Astrocyte (in vitro differentiated cells and primary cell): Measurements from ENCODE around the gene TSR3. TPM values are rescaled to one million over a fixed set of nuclear protein-coding genes. Genes with fewer than 3 reads are reported as not detected.

ENCODE experiments used
- DNase-seq: peaks from one replicate; pipeline ENCODE4 v3.0.0-alpha.2; 2010; ENCODE audit warnings: low read depth
- FAIRE-seq: peaks from 2 replicates; lab custom pipeline; 2011; peaks lifted over from hg19 to GRCh38; lab: Jason Lieb, UNC
- H2AFZ ChIP-seq: 2 replicates; pipeline ENCODE4 v1.6.0; 2012; ENCODE audit warnings: low read depth, low read length, inconsistent platforms
- H3K27ac ChIP-seq: 2 replicates; pipeline ENCODE4 v1.5.1; 2011; ENCODE audit warnings: low read depth, low read length, inconsistent platforms
- H3K27me3 ChIP-seq: 2 replicates; pipeline ENCODE4 v1.6.0; 2011; ENCODE audit warnings: low read length, inconsistent platforms; ENCODE audit not compliant: insufficient read depth
- H3K36me3 ChIP-seq: 2 replicates; pipeline ENCODE4 v1.5.1; 2011; ENCODE audit warnings: low read length, inconsistent platforms; ENCODE audit not compliant: insufficient read depth
- H3K4me1 ChIP-seq: 2 replicates; pipeline ENCODE4 v1.5.1; 2011; ENCODE audit warnings: low read length, inconsistent platforms; ENCODE audit not compliant: insufficient read depth
- H3K4me2 ChIP-seq: 2 replicates; pipeline ENCODE4 v1.6.0; 2012; ENCODE audit warnings: low read length, inconsistent platforms
- H3K4me3 ChIP-seq: 2 replicates; pipeline ENCODE4 v1.5.1; 2011; ENCODE audit warnings: low read depth, mild to moderate bottlenecking, low read length, inconsistent platforms; ENCODE audit not compliant: insufficient read depth
- H3K79me2 ChIP-seq: 2 replicates; pipeline ENCODE4 v1.6.0; 2012; ENCODE audit warnings: mild to moderate bottlenecking, low read length, inconsistent platforms; ENCODE audit not compliant: insufficient read depth
- H3K9ac ChIP-seq: 2 replicates; pipeline ENCODE4 v1.6.0; 2012; ENCODE audit warnings: mild to moderate bottlenecking, low read length, inconsistent platforms
- H3K9me3 ChIP-seq: 2 replicates; pipeline ENCODE4 v1.5.1; 2012; ENCODE audit warnings: low read depth, mild to moderate bottlenecking, low read length, inconsistent platforms; ENCODE audit not compliant: insufficient read depth
- H4K20me1 ChIP-seq: 2 replicates; pipeline ENCODE4 v1.6.0; 2012; ENCODE audit warnings: low read length, inconsistent platforms; ENCODE audit not compliant: insufficient read depth
- H3K27ac Mint-ChIP-seq: one replicate; pipeline ENCODE4 v1.8.0; 2021; ENCODE audit warnings: mild to moderate bottlenecking, mixed read lengths; ENCODE audit not compliant: unreplicated experiment
- H3K27me3 Mint-ChIP-seq: one replicate; pipeline ENCODE4 v1.8.0; 2021; ENCODE audit warnings: low read depth, mixed read lengths; ENCODE audit not compliant: unreplicated experiment
- H3K36me3 Mint-ChIP-seq: one replicate; pipeline ENCODE4 v1.8.0; 2021; ENCODE audit warnings: low read depth, mixed read lengths; ENCODE audit not compliant: unreplicated experiment
- H3K4me1 Mint-ChIP-seq: one replicate; pipeline ENCODE4 v1.8.0; 2021; ENCODE audit warnings: low read depth, mixed read lengths; ENCODE audit not compliant: unreplicated experiment
- H3K4me3 Mint-ChIP-seq: one replicate; pipeline ENCODE4 v1.8.0; 2021; ENCODE audit warnings: mild to moderate bottlenecking, moderate library complexity, mixed read lengths; ENCODE audit not compliant: unreplicated experiment
- H3K9me3 Mint-ChIP-seq: one replicate; pipeline ENCODE4 v1.8.0; 2021; ENCODE audit warnings: mild to moderate bottlenecking, mixed read lengths; ENCODE audit not compliant: unreplicated experiment
- EZH2 ChIP-seq: IDR thresholded peaks from 2 replicates; pipeline ENCODE4 v1.6.1; 2012; ENCODE audit warnings: mild to moderate bottlenecking, low read length, inconsistent platforms; ENCODE audit not compliant: insufficient read depth
- total RNA-seq: library from RNA; stranded (reverse); gene quantifications from 2 replicates; pipeline ENCODE4 v1.2.1, GENCODE V29; 2021
- TF ChIP-seq, protein P1 (sequence below): IDR thresholded peaks from 2 replicates; pipeline ENCODE4 v1.5.1; 2011; ENCODE audit warnings: low read depth, mild to moderate bottlenecking, inconsistent platforms, low read length, moderate library complexity; ENCODE audit not compliant: insufficient read depth

TSR3 gene
- total RNA-seq, 1 donor from 2014 or later = 63.3 TPM

DNA sequence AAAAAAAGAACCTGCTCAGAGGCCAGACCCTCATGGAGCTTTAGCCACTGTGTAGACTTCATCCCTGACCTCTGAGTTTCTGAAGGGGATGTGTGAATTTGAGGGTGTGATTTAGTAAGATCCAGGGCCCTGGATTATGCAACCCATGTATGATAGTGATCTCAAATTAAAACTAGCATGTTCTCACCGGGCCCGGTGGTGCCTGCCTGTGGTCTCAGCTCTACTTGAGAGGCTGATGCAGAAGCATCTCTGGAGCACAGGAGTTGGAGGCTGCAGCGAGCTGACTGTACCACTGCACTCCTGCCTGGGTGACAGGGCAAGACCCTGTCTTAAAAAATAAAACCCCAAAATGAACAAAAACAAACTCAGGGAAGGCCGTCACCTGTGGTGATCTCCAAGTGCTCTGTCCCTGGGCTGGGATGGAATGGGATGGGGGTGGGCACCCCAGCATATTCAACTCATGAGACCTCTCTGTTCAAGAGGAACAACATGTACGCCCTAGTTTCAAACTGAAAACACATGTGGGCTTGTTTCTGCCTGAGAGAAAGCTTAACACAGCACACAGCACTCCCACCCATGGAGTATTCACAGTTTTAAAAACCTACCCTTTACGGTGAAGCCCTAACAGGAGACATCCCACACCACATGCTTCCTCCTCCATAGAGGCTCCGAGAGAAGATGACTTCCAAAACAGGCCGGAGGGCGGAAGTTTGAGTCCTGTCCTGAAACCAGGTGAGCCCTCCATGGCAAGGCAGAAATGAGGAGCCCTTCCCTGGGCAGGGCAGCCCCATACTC, 30.1 kb upstream of the TSR3 start:
- Histone ChIP-seq H4K20me1 (peaks cover 14% of the 10 kb centered on the region), H3K36me3 (no peaks in the 10 kb centered on the region), H3K4me3 (no peak overlapping the region), H3K9ac (no peak overlapping the region), H3K4me2 (no peak overlapping the region), H3K27ac (no peak overlapping the region), H2AFZ (no peak overlapping the region), H3K4me1 (peaks cover 11% of the 10 kb centered on the region), H3K27me3 (no peaks in the 10 kb centered on the region), H3K79me2 (peaks cover 5% of the 10 kb centered on the region), H3K9me3 (no peaks in the 10 kb centered on the region)
- peaks cover 10% of the 10 kb centered on the region for H3K36me3 Mint-ChIP-seq
- no peak for TF ChIP-seq EZH2
- TF ChIP-seq, protein P1, sequence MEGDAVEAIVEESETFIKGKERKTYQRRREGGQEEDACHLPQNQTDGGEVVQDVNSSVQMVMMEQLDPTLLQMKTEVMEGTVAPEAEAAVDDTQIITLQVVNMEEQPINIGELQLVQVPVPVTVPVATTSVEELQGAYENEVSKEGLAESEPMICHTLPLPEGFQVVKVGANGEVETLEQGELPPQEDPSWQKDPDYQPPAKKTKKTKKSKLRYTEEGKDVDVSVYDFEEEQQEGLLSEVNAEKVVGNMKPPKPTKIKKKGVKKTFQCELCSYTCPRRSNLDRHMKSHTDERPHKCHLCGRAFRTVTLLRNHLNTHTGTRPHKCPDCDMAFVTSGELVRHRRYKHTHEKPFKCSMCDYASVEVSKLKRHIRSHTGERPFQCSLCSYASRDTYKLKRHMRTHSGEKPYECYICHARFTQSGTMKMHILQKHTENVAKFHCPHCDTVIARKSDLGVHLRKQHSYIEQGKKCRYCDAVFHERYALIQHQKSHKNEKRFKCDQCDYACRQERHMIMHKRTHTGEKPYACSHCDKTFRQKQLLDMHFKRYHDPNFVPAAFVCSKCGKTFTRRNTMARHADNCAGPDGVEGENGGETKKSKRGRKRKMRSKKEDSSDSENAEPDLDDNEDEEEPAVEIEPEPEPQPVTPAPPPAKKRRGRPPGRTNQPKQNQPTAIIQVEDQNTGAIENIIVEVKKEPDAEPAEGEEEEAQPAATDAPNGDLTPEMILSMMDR = no peak
- H3K4me1 Mint-ChIP-seq = peaks cover 2% of the 10 kb centered on the region
- H3K9me3 Mint-ChIP-seq = no peaks in the 10 kb centered on the region
- DNase-seq (no peak), FAIRE-seq (no peak)
- H3K27me3 Mint-ChIP-seq = peaks cover 3% of the 10 kb centered on the region
- no peak overlapping the region for H3K27ac Mint-ChIP-seq
- no peak overlapping the region for H3K4me3 Mint-ChIP-seq

DNA sequence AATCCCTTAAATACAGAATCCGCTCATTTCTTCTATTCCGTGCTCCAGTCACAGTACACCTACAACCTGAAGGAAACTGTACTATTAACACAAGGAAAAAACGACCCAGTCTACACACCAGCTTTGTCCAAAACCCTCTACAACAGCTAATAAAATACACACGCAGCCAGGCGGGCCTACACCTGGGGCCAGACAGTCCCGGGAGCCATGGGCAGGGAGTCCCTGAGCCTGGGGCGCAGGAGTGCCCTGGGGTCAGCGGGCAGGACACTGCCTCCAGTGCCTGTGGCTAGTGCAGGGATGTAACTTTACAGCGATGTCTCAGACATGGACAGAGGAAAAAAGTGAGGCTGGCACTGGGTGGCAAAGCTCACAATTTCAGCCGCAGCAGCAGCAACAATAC, 28.5 kb upstream of the TSR3 start:
- no peak for DNase-seq

More for the DNA sequence above, 28.5 kb upstream of the TSR3 start:
- H3K27ac ChIP-seq = no peak overlapping the region
- no peak for FAIRE-seq
- H2AFZ ChIP-seq = no peak overlapping the region
- H3K4me2 ChIP-seq = peak overlapping the region; percentile 92
- peaks cover 11% of the 10 kb centered on the region for H3K4me1 ChIP-seq
- Mint-ChIP-seq H3K27ac (no peak overlapping the region), H3K4me1 (peaks cover 2% of the 10 kb centered on the region), H3K9me3 (no peaks in the 10 kb centered on the region), H3K27me3 (peaks cover 3% of the 10 kb centered on the region), H3K4me3 (peak overlapping the region; percentile 79), H3K36me3 (peaks cover 6% of the 10 kb centered on the region)
- no peaks in the 10 kb centered on the region for H3K9me3 ChIP-seq
- H3K27me3 ChIP-seq = no peaks in the 10 kb centered on the region
- TF ChIP-seq, protein P1 = no peak
- no peak for TF ChIP-seq EZH2
- no peak overlapping the region for H3K4me3 ChIP-seq
- no peaks in the 10 kb centered on the region for H3K36me3 ChIP-seq
- H3K9ac ChIP-seq = no peak overlapping the region
- peaks cover 5% of the 10 kb centered on the region for H3K79me2 ChIP-seq
- H4K20me1 ChIP-seq = peaks cover 22% of the 10 kb centered on the region
